H54 (cell line): ENCODE data around the gene PLD6.
"Not testable (repeated sequence)": the region's sequence is repeated elsewhere in the genome, so short reads cannot be mapped to it uniquely, and the experiment has no call there.

Experiments
- DNase-seq: peaks from one replicate; pipeline ENCODE4 v3.0.0; 2011; ENCODE audit warnings: low spot score, mixed read lengths; ENCODE audit not compliant: insufficient read length
- FAIRE-seq: peaks from 3 replicates; lab custom pipeline; 2011; peaks lifted over from hg19 to GRCh38; lab: Jason Lieb, UNC
- POLR2A ChIP-seq: IDR thresholded peaks from 2 replicates; pipeline ENCODE4 v1.6.1; 2011; ENCODE audit warnings: low read depth, mild to moderate bottlenecking, low read length

Gene PLD6

GRCh38 chr17:17171186-17171585, 34.9 kb downstream of the PLD6 start:
- TF ChIP-seq POLR2A, result no peak
- FAIRE-seq (no peak), DNase-seq (no peak)

GRCh38 chr17:17170346-17170985, 35.7 kb downstream of the PLD6 start:
- no peak for FAIRE-seq

DNA sequence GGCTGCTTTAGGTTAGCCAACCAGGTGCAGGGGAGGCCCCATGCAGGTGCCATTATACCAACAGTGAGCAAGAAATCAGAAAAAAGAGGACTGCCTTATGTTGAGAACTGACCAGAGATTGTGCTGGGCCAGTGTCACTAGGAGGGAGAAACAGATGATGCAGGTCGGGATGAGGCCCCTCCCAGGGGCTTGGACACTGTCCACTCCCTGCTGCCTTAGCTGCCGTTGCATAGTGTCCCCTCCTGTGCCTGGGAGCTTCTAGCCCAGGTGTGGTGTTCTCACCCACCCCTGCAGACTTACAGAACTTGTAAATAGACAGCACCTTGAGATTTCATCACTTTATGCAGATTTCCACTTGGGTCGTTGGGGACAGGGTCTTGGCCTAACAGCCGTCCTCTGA, 36.7 kb downstream of the PLD6 start:
- DNase-seq (no peak), FAIRE-seq (no peak)
- TF ChIP-seq POLR2A, result no peak

More at GRCh38 chr17:17170346-17170985, 35.7 kb downstream of the PLD6 start:
- DNase-seq, result no peak
- TF ChIP-seq POLR2A, result no peak

- no peak for DNase-seq
- no peak for TF ChIP-seq POLR2A
- FAIRE-seq, result no peak
Observed at GRCh38 chr17:17168401-17168800, 37.7 kb downstream of the PLD6 start.

DNA sequence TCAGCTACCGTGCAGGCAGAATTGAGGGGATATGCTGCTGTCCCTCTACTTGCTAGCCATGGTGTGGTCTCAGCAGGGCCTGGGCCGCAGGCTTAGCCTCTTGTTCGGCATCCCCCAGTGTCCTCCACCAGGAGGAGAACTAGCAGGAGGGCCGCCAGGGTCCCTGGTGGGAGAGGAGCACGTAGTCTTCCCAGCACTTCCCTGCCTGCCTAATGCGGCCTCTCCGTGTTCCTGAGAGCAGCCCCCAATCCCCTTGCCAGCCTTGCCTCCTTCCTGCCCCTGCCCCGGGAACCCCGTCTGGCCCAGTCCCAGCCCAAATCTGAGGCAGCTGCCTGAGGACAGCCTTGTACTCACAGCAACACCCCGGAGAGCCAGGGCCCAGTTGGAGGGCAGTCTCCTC, 38.1 kb downstream of the PLD6 start:
- no peak for DNase-seq
- TF ChIP-seq POLR2A, result no peak
- no peak for FAIRE-seq

DNA sequence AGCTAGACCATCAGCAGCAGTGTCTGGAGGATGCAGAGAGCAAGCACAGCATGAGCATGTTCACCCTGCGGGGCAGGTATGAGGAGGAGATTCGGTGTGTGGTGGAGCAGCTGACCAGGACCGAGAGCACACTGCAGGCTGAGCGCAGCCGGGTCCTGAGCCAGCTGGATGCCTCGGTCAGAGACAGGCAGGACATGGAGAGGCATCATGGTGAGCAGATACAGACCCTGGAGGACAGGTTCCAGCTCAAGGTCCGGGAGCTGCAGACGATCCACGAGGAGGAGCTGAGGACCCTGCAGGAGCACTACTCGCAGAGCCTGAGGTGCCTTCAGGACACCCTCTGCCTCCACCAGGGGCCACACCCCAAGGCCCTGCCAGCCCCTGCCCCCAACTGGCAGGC, 38.8 kb downstream of the PLD6 start:
- FAIRE-seq (no peak), DNase-seq (no peak)
- TF ChIP-seq POLR2A, result no peak

DNA sequence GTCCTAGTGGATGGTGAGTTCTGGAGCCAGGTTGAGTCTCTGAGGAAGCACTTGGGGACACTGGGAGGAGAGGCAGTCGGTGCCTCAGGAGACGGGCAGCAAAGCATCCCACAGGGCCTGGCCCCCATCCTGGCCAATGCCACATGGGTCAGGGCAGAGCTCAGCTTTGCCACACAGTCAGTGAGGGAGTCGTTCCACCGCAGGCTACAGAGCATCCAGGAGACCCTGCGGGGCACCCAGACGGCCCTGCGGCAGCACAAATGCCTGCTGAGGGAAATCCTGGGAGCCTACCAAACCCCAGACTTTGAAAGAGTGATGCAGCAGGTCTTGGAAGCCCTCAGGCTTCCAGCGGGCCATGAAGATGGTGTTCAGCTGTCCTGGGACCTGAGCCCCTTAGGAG, 39.7 kb downstream of the PLD6 start:
- DNase-seq, result no peak
- no peak for FAIRE-seq
- no peak for TF ChIP-seq POLR2A

GRCh38 chr17:17165666-17166308, 40.3 kb downstream of the PLD6 start:
- TF ChIP-seq POLR2A, result no peak
- FAIRE-seq (no peak), DNase-seq (no peak)

GRCh38 chr17:17164676-17165075, 41.5 kb downstream of the PLD6 start:
- no peak for TF ChIP-seq POLR2A
- no peak for DNase-seq
- FAIRE-seq, result no peak

DNA sequence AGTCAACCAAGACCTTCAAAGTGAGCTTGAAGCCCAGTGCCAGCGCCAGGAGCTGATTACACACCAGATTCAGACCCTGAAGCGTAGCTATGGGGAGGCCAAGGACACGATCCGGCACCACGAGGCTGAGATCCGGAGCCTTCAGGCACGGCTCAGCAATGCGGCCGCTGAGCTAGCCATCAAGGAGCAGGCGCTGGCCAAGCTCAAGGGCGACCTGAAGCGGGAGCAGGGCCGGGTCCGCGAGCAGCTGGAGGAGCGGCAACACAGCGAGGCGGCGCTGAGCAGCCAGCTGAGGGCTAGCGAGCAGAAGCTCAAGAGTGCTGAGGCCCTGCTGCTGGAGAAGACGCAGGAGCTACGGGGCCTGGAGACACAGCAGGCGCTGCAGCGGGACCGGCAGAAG, 42.0 kb downstream of the PLD6 start:
- DNase-seq (no peak), FAIRE-seq (no peak)
- no peak for TF ChIP-seq POLR2A

DNA sequence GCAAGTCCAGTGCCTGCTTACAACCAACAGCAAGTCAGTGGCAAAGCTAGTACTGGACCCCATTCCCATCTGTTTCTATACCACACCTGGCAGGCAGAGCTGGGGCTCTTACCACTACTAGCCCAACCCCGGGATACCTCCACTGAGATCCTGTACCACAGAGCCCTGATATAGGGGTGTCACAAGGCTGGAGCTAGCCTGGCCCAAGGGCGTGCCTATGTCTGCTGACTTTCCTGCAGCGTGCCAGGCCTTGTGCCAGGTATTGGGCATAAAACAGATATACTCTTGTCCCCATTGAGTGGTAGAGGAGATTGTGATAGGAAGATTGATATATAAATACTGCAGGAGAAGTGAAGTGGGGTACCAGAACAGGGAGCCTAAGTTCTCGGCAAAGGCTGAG, 44.4 kb downstream of the PLD6 start:
- no peak for DNase-seq
- no peak for TF ChIP-seq POLR2A
- no peak for FAIRE-seq

DNA sequence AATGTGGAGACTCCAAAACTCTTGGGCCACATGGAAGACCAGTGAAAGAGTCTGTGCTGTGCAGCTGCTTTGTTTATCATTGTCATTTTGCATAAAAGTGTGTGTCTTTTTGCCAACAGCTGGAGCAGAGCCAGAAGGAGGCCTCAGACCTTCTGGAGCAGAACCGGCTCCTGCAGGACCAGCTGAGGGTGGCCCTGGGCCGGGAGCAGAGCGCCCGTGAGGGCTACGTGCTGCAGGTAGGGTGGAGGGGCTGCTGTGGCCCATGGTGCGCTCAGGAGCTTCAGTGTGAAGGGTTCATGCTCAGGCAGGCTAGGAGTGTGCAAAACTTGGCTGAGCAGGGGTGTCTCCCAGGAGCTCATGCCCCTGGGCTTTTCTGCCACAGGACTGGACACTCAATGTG, 45.0 kb downstream of the PLD6 start:
- FAIRE-seq, result no peak
- TF ChIP-seq POLR2A, result no peak

DNA sequence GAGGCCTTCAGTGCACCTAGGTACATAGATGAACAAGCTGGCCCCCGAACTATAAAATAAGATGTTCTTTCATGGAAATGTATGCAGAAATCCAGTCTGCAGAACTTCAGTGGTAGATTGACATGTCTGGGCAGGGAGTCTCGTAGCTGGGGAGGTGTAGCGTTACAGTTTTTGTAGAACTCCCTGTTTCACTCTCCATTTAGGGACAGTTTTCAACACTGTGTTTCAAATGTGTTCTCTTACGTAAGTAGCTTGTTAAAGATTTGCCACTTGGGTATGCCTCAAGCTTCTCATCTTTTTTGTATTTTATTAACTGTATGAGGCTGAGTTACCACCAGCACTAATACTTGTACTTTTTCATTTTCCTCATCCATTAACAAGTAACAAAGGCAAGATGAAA, 46.6 kb downstream of the PLD6 start:
- FAIRE-seq (no peak), DNase-seq (no peak)
- no peak for TF ChIP-seq POLR2A

More for the DNA sequence above, 45.0 kb downstream of the PLD6 start:
- no peak for DNase-seq

DNA sequence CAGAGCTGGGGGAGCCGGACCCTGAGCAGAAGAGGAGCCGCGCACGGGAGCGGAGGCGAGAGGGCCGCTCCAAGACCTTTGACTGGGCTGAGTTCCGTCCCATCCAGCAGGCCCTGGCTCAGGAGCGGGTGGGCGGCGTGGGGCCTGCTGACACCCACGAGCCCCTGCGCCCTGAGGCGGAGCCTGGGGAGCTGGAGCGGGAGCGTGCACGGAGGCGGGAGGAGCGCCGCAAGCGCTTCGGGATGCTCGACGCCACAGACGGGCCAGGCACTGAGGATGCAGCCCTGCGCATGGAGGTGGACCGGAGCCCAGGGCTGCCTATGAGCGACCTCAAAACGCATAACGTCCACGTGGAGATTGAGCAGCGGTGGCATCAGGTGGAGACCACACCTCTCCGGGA, 47.6 kb downstream of the PLD6 start:
- not testable (repeated sequence) for FAIRE-seq

GRCh38 chr17:17157041-17157440, 49.1 kb downstream of the PLD6 start:
- FAIRE-seq, result no peak
- no peak for DNase-seq
- no peak for TF ChIP-seq POLR2A

More for the DNA sequence above, 47.6 kb downstream of the PLD6 start:
- not testable (repeated sequence) for DNase-seq
